ENCODE measurements around the gene TCN1.

The TCN1 gene

DNA sequence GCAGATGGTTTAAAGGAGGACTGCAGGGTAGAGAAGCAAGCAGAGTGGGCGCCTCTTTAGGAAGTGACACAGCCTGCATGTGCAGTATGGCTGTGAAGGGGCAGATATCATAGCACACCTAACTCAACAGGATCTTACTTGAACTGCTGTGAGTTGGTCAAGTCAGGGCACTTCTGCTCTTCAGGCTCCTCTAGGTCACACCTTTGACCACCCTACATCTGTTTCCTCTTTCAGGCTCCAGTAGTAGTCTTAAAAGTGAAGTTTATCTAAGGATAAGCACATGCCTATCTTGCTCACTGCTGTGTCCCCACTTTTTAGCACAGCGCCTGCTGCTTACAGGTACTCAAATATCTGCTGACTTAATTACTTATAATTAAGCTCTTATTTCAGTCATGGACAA is 62.2 kb downstream of the TCN1 start:
- TF ChIP-seq, protein P1, sequence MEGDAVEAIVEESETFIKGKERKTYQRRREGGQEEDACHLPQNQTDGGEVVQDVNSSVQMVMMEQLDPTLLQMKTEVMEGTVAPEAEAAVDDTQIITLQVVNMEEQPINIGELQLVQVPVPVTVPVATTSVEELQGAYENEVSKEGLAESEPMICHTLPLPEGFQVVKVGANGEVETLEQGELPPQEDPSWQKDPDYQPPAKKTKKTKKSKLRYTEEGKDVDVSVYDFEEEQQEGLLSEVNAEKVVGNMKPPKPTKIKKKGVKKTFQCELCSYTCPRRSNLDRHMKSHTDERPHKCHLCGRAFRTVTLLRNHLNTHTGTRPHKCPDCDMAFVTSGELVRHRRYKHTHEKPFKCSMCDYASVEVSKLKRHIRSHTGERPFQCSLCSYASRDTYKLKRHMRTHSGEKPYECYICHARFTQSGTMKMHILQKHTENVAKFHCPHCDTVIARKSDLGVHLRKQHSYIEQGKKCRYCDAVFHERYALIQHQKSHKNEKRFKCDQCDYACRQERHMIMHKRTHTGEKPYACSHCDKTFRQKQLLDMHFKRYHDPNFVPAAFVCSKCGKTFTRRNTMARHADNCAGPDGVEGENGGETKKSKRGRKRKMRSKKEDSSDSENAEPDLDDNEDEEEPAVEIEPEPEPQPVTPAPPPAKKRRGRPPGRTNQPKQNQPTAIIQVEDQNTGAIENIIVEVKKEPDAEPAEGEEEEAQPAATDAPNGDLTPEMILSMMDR (IDR thresholded peaks at IDR 0.05; ENCODE audit: borderline replicate concordance, insufficient read depth, low read depth, low read length) = no peak
- no peak overlapping the region for H3K4me3 ChIP-seq (ENCODE audit: low read depth, low read length)

All from GM12875 (cell line).